HG03439 (cell line): ENCODE results near the gene DYSF.

ENCODE experiments used
- ATAC-seq: cut with Tn5 transposase; IDR thresholded peaks from one replicate; pipeline ENCODE4 v1.9.1; 2021; ENCODE audit warnings: mild to moderate bottlenecking, moderate library complexity; ENCODE audit not compliant: unreplicated experiment

DYSF gene

GRCh38 chr2:71547616-71548285, 94.4 kb downstream of the DYSF start:
- ATAC-seq: no peak

GRCh38 chr2:71548646-71549425, 95.5 kb downstream of the DYSF start:
- ATAC-seq: peak; percentile 50

GRCh38 chr2:71550801-71551630, 97.7 kb downstream of the DYSF start:
- no peak for ATAC-seq

- ATAC-seq: no peak
These were observed 98.2 kb downstream of the DYSF start for GRCh38 chr2:71551631-71551915.

GRCh38 chr2:71552356-71552755, 99.0 kb downstream of the DYSF start:
- no peak for ATAC-seq

- no peak for ATAC-seq
These were observed 99.5 kb downstream of the DYSF start for GRCh38 chr2:71552861-71553301.

GRCh38 chr2:71554028-71554705, 100.8 kb downstream of the DYSF start:
- no peak for ATAC-seq

- no peak for ATAC-seq
These were observed 101.3 kb downstream of the DYSF start for GRCh38 chr2:71554706-71555056.

GRCh38 chr2:71555798-71556454, 102.6 kb downstream of the DYSF start:
- ATAC-seq: no peak

- no peak for ATAC-seq
These were observed 103.4 kb downstream of the DYSF start for GRCh38 chr2:71556692-71557250.

- ATAC-seq: no peak
These were observed 104.0 kb downstream of the DYSF start for GRCh38 chr2:71557321-71557720.

GRCh38 chr2:71558300-71559051, 105.1 kb downstream of the DYSF start:
- no peak for ATAC-seq

GRCh38 chr2:71559080-71559827, 105.9 kb downstream of the DYSF start:
- no peak for ATAC-seq

- ATAC-seq: no peak
These were observed 106.7 kb downstream of the DYSF start for GRCh38 chr2:71559828-71560637.

- no peak for ATAC-seq
These were observed 107.3 kb downstream of the DYSF start for GRCh38 chr2:71560638-71561011.

- no peak for ATAC-seq
These were observed 108.3 kb downstream of the DYSF start for GRCh38 chr2:71561441-71562267.

- no peak for ATAC-seq
These were observed 109.2 kb downstream of the DYSF start for GRCh38 chr2:71562518-71562917.
